Stomach (tissue), 4 donors: ENCODE data around the gene CERK.
A peak's percentile ranks its signal among the peaks of the same experiment; 100 is the strongest.

Source experiments
- POLR2A ChIP-seq, 4 donors: fragments of 450-650 bp; IDR thresholded peaks; one replicate each; pipeline ENCODE4 v1.6.1; 2016; ENCODE audit warnings: antibody characterized with exemption in 4 of 4, control low read depth in 2 of 4, mild to moderate bottlenecking in 1 of 4, moderate library complexity in 1 of 4
- POLR2AphosphoS5 ChIP-seq, 3 donors: sonication (generic); formaldehyde crosslinking; IDR thresholded peaks; one replicate each; pipeline ENCODE4 v1.6.1; 2016; ENCODE audit warnings: antibody characterized with exemption in 3 of 3
- TF ChIP-seq, protein P1 (sequence below), 7 experiments: fragments of 450-650 bp in 4 of 7; fragments of 200-600 bp in 3 of 7; sonication (generic) in 3 of 7; IDR thresholded peaks; one replicate each; pipeline ENCODE4 v1.5.1; 2016 to 2019; ENCODE audit warnings: antibody characterized with exemption in 7 of 7, control low read depth in 2 of 7, mild to moderate bottlenecking in 1 of 7

DNA sequence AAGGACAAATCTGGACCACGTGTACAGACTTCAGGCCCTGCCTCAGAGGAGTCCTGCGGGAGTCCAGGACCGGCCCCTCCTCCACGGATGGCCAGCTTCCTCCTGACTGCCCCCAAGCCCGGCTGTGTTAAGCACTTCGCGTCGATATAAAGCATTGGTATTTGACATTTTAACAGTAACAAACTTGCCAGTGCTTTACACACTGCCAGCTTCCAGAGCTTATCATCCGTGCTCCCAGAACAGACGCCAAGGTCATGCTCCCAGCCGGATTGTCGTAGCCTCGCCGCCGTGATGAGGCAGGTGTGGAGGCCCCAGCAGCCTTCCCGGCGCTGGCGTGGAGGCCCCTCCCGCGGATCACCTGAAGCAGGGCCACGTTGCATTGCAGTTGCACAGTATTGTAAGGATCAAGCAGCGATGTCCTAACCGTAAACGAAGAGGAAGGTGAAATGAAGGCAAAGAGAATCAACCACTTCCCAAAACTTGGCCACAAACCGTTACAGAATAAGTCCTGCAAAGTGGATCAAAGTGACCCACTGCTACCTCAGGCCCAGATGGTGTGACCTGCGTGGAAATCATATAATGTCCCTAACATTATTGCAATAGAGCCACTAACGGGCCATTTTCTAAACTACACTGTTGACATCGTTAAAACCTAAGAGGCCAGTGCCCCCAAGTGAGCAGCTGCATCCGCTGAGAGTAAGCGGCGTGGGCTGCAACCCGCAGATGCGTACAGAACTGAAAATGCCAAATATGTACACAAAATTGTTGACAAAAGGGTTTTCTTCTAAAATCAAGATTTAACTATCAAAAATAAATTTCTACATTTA lies 51.6 kb downstream of the CERK start:
- TF ChIP-seq, protein P1, sequence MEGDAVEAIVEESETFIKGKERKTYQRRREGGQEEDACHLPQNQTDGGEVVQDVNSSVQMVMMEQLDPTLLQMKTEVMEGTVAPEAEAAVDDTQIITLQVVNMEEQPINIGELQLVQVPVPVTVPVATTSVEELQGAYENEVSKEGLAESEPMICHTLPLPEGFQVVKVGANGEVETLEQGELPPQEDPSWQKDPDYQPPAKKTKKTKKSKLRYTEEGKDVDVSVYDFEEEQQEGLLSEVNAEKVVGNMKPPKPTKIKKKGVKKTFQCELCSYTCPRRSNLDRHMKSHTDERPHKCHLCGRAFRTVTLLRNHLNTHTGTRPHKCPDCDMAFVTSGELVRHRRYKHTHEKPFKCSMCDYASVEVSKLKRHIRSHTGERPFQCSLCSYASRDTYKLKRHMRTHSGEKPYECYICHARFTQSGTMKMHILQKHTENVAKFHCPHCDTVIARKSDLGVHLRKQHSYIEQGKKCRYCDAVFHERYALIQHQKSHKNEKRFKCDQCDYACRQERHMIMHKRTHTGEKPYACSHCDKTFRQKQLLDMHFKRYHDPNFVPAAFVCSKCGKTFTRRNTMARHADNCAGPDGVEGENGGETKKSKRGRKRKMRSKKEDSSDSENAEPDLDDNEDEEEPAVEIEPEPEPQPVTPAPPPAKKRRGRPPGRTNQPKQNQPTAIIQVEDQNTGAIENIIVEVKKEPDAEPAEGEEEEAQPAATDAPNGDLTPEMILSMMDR (IDR thresholded peaks at IDR 0.05), result no peak
- TF ChIP-seq POLR2AphosphoS5 (IDR thresholded peaks at IDR 0.05) (peak in 2 of 3 donors; percentile 9 to 23), POLR2A (IDR thresholded peaks at IDR 0.05) (no peak)
